ENCODE data around the gene MRPL4.
"Not testable (repeated sequence)": the region's sequence is repeated elsewhere in the genome, so short reads cannot be mapped to it uniquely, and the experiment has no call there.

DNA sequence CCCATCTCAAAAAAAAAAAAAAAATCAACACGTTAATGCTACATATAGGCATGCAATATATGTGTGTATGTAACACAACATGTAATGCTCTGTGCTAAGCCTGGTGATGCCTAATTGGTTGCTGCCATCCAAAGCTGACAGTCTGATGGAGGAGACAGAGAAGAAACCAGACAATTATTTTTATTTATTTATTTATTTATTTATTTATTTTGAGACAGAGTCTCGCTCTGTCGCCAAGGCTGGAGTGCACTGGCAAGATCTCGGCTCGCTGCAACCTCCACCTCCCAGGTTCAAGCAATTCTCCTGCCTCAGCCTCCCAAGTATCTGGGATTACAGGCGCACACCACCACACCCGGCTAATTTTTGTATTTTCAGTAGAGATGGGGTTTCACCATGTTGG lies 16.6 kb upstream of the MRPL4 start:
- TF ChIP-seq, protein P1, sequence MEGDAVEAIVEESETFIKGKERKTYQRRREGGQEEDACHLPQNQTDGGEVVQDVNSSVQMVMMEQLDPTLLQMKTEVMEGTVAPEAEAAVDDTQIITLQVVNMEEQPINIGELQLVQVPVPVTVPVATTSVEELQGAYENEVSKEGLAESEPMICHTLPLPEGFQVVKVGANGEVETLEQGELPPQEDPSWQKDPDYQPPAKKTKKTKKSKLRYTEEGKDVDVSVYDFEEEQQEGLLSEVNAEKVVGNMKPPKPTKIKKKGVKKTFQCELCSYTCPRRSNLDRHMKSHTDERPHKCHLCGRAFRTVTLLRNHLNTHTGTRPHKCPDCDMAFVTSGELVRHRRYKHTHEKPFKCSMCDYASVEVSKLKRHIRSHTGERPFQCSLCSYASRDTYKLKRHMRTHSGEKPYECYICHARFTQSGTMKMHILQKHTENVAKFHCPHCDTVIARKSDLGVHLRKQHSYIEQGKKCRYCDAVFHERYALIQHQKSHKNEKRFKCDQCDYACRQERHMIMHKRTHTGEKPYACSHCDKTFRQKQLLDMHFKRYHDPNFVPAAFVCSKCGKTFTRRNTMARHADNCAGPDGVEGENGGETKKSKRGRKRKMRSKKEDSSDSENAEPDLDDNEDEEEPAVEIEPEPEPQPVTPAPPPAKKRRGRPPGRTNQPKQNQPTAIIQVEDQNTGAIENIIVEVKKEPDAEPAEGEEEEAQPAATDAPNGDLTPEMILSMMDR (IDR thresholded peaks at IDR 0.05): not testable (repeated sequence)
- not testable (repeated sequence) for TF ChIP-seq PRRX2 (CRISPR knock-in tag; IDR thresholded peaks at IDR 0.05); IRF2 (CRISPR knock-in tag; IDR thresholded peaks at IDR 0.05; ENCODE audit: borderline replicate concordance, low read depth); ESRRA (CRISPR knock-in tag; IDR thresholded peaks at IDR 0.05; ENCODE audit: borderline replicate concordance); ZNF317 (CRISPR knock-in tag; IDR thresholded peaks at IDR 0.05; ENCODE audit: borderline replicate concordance, low read depth); GTF2I (CRISPR knock-in tag; conservative IDR thresholded peaks at IDR 0.05); TEAD1 (CRISPR knock-in tag; IDR thresholded peaks at IDR 0.05); ELF4 (CRISPR knock-in tag; IDR thresholded peaks at IDR 0.05; ENCODE audit: low read depth)
- TF ChIP-seq, protein P2, sequence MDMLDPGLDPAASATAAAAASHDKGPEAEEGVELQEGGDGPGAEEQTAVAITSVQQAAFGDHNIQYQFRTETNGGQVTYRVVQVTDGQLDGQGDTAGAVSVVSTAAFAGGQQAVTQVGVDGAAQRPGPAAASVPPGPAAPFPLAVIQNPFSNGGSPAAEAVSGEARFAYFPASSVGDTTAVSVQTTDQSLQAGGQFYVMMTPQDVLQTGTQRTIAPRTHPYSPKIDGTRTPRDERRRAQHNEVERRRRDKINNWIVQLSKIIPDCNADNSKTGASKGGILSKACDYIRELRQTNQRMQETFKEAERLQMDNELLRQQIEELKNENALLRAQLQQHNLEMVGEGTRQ (CRISPR knock-in tag; IDR thresholded peaks at IDR 0.05): not testable (repeated sequence)
- TF ChIP-seq, protein P3, sequence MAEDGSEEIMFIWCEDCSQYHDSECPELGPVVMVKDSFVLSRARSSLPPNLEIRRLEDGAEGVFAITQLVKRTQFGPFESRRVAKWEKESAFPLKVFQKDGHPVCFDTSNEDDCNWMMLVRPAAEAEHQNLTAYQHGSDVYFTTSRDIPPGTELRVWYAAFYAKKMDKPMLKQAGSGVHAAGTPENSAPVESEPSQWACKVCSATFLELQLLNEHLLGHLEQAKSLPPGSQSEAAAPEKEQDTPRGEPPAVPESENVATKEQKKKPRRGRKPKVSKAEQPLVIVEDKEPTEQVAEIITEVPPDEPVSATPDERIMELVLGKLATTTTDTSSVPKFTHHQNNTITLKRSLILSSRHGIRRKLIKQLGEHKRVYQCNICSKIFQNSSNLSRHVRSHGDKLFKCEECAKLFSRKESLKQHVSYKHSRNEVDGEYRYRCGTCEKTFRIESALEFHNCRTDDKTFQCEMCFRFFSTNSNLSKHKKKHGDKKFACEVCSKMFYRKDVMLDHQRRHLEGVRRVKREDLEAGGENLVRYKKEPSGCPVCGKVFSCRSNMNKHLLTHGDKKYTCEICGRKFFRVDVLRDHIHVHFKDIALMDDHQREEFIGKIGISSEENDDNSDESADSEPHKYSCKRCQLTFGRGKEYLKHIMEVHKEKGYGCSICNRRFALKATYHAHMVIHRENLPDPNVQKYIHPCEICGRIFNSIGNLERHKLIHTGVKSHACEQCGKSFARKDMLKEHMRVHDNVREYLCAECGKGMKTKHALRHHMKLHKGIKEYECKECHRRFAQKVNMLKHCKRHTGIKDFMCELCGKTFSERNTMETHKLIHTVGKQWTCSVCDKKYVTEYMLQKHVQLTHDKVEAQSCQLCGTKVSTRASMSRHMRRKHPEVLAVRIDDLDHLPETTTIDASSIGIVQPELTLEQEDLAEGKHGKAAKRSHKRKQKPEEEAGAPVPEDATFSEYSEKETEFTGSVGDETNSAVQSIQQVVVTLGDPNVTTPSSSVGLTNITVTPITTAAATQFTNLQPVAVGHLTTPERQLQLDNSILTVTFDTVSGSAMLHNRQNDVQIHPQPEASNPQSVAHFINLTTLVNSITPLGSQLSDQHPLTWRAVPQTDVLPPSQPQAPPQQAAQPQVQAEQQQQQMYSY (CRISPR knock-in tag; IDR thresholded peaks at IDR 0.05): not testable (repeated sequence)

Data from WTC11 (cell line).